Measurements from ENCODE around the gene GNPTG. TPM values are rescaled to one million over a fixed set of nuclear protein-coding genes. Genes with fewer than 3 reads are reported as not detected.

Gene GNPTG
- polyA plus RNA-seq, 4 donors = 57.3 to 69.5 (median 60.3) TPM

- no peak for DNase-seq (ENCODE audit: low read depth in 4 of 4, low spot score in 3 of 4)
Measured at GRCh38 chr16:1332618-1333148, 19.0 kb upstream of the GNPTG start.

DNA sequence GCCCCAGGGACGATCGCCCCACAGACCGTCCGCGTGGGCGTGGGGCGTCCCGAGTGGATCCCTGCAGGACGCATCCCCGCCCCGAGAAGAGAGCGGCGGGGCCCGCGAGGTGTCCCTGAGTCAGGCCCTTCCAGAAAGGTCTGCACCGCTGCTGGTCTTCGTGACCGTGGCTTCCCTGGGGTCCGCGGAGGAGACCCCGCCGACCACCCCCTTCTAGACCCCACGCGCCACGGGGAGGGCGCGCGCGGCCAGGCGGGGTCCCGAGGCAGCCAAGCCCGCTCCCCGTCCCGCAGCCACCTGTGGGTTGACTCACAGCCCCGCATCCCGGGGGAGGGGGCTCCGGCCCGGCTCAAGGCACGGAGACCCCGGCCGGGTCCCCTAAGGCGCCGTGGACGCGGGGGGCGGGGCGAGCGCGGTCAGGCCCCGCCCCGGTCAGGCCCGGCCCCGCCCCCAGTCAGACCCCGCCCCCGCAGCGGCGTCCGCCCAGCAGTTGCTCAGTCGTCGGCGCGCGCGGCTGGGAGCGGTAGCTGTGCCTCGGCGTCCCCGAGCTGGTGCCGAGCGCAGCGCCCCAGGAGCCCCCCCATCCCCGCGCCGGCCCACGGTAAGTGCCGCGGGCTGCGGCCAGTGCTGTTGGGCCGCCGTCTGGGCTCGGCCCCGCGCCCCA is 18.4 kb upstream of the GNPTG start, which contains the start of gene BAIAP3:
Gene BAIAP3 (plus strand): TSS at position 497 of the 664 bp plus-strand sequence. CDS start 4,905 bp downstream, outside the sequence.
- no peak for DNase-seq (ENCODE audit: low read depth in 4 of 4, low spot score in 3 of 4)

DNA sequence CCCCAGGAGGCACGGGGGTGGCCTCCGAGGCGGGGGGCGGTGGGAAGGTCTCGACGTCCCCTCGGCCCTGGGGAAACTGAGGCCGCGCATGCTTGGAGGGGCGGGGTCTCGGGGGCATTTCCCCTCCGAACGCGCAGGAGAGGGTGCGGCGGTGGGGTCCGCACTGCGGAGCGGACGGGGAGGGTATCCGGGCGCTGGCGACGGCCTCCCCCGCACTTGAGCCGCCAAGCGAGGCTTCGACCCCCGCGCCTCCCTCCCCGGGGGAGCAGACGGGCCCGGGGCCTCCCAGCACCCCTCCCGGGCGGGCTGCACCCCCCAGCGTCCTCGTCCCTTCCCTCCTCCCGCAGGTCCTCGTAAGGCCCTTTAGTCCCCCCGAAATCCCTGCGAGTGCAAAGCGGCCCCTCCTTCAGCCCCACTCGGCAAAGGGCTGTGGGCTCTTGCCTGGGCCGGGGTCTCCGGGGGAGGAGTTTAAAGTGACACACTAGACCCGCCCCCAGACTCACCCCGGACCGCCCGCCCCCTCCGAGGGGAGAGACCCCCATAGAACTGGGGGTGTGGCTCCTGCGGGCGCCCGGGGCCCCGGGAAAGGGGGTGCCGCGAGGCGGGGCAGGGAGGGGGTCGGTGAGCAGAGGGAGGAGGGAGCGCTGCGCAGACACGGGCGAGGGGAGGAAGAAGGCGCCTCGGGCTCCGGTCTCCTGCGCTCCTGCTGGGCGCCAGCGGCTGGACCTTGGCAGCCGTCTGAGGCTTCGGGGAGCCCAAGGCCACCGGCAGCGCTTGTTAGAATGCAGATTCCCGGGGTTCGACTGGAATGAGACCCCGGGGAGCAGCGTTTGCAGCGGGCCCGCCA is 17.7 kb upstream of the GNPTG start:
- no peak for DNase-seq (ENCODE audit: low read depth in 4 of 4, low spot score in 3 of 4)

- DNase-seq (ENCODE audit: low read depth in 4 of 4, low spot score in 3 of 4) = no peak
Measured at GRCh38 chr16:1334739-1335138, 17.0 kb upstream of the GNPTG start.

- no peak for DNase-seq (ENCODE audit: low read depth in 4 of 4, low spot score in 3 of 4)
Measured at GRCh38 chr16:1335211-1335971, 16.3 kb upstream of the GNPTG start.

GRCh38 chr16:1335996-1336395 is 15.7 kb upstream of the GNPTG start:
- no peak for DNase-seq (ENCODE audit: low read depth in 4 of 4, low spot score in 3 of 4)

- no peak for DNase-seq (ENCODE audit: low read depth in 4 of 4, low spot score in 3 of 4)
Measured at GRCh38 chr16:1336619-1337018, 15.1 kb upstream of the GNPTG start.

DNA sequence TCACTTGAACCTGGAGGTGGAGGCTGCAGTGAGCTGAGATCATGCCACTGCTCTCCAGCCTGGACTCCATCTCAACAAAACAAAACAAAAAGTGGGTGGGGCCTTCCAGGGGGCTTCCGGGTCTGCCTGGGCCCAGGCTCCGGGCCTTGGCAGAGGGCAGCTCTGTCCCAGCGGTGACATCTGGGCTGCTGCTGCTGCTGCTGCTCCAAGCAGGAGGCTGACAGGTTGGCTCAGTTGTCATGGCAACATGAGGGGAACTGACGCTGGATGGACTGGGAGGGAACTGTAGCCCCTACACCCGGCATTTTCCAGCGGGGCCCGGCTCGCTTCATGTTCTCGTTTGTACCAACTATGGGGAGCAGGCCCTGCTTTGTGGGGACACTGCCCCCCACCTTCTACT is 14.2 kb upstream of the GNPTG start:
- no peak for DNase-seq (ENCODE audit: low read depth in 4 of 4, low spot score in 3 of 4)

- DNase-seq (ENCODE audit: low read depth in 4 of 4, low spot score in 3 of 4) = no peak
Measured at GRCh38 chr16:1338119-1338730, 13.5 kb upstream of the GNPTG start.

- DNase-seq (ENCODE audit: low read depth in 4 of 4, low spot score in 3 of 4) = no peak
Measured at GRCh38 chr16:1338855-1339675, 12.7 kb upstream of the GNPTG start.

DNA sequence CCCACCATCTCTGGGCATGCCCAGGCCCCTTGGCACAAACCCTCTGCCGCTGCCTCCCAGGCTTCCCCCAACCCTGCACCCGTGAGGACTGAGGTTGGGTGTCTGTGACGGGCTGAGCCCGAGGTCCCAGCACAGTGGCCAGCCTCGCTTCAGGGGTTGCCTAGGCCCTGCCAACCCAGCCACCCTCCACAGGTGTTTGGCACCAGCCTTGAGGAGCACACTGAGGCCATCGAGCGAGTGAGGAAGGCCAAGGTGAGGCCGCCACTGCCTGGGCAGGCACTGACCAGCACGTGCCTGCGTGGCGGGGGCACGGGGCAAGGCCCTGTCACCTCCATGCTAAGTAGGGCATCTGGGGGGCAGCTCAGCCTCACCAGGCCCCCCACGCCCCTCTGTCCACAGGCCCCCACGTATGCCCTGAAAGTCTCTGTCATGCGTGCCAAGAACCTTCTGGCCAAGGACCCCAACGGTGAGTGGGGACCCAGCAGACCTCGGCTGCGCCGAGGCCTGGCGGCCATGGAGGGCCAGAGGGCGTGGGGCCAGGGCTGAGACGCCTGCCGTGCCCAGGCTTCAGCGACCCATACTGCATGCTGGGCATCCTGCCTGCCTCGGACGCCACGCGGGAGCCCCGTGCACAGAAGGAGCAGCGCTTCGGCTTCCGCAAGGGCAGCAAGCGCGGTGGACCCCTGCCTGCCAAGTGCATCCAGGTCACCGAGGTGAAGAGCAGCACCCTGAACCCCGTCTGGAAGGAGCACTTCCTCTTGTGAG is 10.8 kb upstream of the GNPTG start:
- no peak for DNase-seq (ENCODE audit: low read depth in 4 of 4, low spot score in 3 of 4)

GRCh38 chr16:1341495-1342420 is 10.0 kb upstream of the GNPTG start:
- DNase-seq (ENCODE audit: low read depth in 4 of 4, low spot score in 3 of 4) = no peak

- DNase-seq (ENCODE audit: low read depth in 4 of 4, low spot score in 3 of 4) = peak; percentile 79 to 87 (median 84)
Measured at GRCh38 chr16:1342526-1343427, 9.0 kb upstream of the GNPTG start.

DNA sequence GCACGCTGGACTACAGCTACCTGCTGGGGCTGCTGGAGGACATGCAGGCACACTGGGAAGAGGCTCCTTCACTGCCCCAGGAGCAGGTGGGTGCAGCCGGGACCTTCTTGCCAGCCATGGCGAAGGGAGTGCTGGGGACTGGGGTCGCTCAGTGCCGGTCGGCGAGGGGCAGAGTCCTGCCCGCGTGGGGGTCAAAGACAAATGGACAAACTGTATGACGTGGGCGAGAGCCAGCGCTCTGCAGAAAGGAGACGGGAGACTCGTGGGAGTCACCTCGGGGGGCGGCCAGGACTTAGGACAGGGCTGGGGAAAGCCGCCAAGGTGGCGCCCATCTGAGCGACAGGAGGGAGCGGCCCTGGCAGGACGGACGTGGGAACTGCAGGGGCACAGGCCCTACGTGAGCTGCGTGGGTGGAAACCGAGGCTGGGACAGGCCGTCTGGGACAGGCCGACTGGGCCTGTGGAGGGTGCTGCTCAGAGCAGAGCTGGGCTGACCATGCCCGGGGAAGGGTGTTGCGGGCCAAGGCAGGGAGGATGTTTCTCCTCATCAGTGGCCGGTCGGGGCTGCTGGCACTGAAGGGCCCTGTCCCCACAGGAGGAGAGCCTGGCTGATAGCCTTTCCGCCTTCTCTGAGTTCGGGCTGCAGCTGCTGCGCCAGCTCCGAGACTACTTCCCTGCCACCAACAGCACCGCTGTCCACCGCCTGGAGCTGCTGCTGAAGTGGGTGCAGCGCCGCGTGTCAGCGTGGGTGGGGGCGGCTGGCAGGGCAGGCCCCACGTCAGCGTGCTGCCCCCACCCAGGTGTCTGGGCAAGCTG is 8.1 kb upstream of the GNPTG start:
- DNase-seq (ENCODE audit: low read depth in 4 of 4, low spot score in 3 of 4) = no peak

DNA sequence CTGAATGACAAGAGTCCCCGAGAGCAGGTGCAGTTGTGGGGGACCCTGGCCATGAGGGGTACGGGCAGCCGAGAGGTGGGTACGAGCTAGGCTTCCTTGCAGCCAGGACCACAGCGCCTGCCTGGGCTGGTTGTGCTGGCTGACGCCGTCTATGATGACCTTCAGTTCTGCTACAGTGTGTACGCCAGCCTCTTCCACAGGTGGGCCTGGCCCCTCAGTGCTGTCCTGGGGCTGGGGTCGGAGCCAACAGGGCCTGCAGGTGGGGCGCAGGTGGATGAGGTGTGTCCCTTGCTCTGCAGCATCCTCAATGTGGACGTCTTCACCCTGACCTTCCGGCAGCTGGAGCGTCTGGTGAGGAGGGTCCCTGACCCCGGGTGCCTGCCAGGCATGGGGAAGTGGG is 7.2 kb upstream of the GNPTG start:
- no peak for DNase-seq (ENCODE audit: low read depth in 4 of 4, low spot score in 3 of 4)

DNA sequence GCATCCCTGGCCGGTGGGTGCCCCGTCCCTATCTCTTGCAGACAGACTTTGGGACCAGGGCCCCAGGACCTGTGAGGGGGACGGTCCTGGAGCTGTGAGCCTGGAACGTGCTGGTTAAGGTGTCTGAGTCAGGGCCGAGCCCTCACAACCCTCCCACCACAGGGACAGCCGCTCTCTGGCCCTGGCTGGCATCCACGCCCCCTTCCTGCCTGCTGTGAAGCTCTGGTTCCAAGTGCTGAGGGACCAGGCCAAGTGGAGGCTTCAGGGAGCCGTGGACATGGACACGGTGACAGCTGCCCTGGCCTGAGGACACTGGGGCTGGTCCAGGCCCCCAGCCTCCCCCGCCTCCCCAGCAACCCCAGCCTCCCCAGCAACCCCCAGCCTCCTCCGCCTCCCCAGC is 6.6 kb upstream of the GNPTG start:
- DNase-seq (ENCODE audit: low read depth in 4 of 4, low spot score in 3 of 4) = no peak
